ENCODE measurements around the gene ATXN1.

ATXN1 gene

GRCh38 chr6:16684195-16684689, 77.0 kb downstream of the ATXN1 start:
- CTCF ChIA-PET = no interaction called here
- DNase-seq (ENCODE audit: extremely low spot score) = no peak
- POLR2A ChIA-PET = no interaction called here
- no peak for TF ChIP-seq CTCF (IDR thresholded peaks at IDR 0.05; ENCODE audit: control extremely low read depth, extremely low read depth, low read depth, missing control alignments)

- ChIA-PET POLR2A (no interaction called here), CTCF (interaction anchor here (0.8 kb wide), 1 partner anchor 352 kb away, joined by 3 read pairs; no protein-coding TSS in a partner anchor)
- no peak for DNase-seq (ENCODE audit: extremely low spot score)
- no peak for TF ChIP-seq CTCF (IDR thresholded peaks at IDR 0.05; ENCODE audit: control extremely low read depth, extremely low read depth, low read depth, missing control alignments)
Measured at GRCh38 chr6:16683641-16684194, 77.5 kb downstream of the ATXN1 start.

- ChIA-PET CTCF (interaction anchor here (0.6 to 2.3 kb wide), 5 partner anchors 9 to 34 kb away, joined by 3 to 6 read pairs (median 4); no protein-coding TSS in a partner anchor), POLR2A (no interaction called here)
- TF ChIP-seq CTCF (IDR thresholded peaks at IDR 0.05; ENCODE audit: control extremely low read depth, extremely low read depth, low read depth, missing control alignments) = no peak
- DNase-seq (ENCODE audit: extremely low spot score) = no peak
Measured at GRCh38 chr6:16681260-16681873, 79.9 kb downstream of the ATXN1 start.

GRCh38 chr6:16679050-16679449, 82.2 kb downstream of the ATXN1 start:
- CTCF ChIA-PET = no interaction called here
- DNase-seq (ENCODE audit: extremely low spot score) = no peak
- POLR2A ChIA-PET = no interaction called here
- no peak for TF ChIP-seq CTCF (IDR thresholded peaks at IDR 0.05; ENCODE audit: control extremely low read depth, extremely low read depth, low read depth, missing control alignments)

- TF ChIP-seq CTCF (IDR thresholded peaks at IDR 0.05; ENCODE audit: control extremely low read depth, extremely low read depth, low read depth, missing control alignments) = no peak
- ChIA-PET CTCF (no interaction called here), POLR2A (no interaction called here)
- no peak for DNase-seq (ENCODE audit: extremely low spot score)
Measured at GRCh38 chr6:16677458-16677857, 83.8 kb downstream of the ATXN1 start.

GRCh38 chr6:16676978-16677377, 84.3 kb downstream of the ATXN1 start:
- TF ChIP-seq CTCF (IDR thresholded peaks at IDR 0.05; ENCODE audit: control extremely low read depth, extremely low read depth, low read depth, missing control alignments) = no peak
- ChIA-PET POLR2A (no interaction called here), CTCF (no interaction called here)
- no peak for DNase-seq (ENCODE audit: extremely low spot score)

Data from GM10248 (cell line).